ENCODE data around the gene STX2.

GRCh38 chr12:130830246-130830551, 8.9 kb downstream of the STX2 start:
- TF ChIP-seq, protein P1, sequence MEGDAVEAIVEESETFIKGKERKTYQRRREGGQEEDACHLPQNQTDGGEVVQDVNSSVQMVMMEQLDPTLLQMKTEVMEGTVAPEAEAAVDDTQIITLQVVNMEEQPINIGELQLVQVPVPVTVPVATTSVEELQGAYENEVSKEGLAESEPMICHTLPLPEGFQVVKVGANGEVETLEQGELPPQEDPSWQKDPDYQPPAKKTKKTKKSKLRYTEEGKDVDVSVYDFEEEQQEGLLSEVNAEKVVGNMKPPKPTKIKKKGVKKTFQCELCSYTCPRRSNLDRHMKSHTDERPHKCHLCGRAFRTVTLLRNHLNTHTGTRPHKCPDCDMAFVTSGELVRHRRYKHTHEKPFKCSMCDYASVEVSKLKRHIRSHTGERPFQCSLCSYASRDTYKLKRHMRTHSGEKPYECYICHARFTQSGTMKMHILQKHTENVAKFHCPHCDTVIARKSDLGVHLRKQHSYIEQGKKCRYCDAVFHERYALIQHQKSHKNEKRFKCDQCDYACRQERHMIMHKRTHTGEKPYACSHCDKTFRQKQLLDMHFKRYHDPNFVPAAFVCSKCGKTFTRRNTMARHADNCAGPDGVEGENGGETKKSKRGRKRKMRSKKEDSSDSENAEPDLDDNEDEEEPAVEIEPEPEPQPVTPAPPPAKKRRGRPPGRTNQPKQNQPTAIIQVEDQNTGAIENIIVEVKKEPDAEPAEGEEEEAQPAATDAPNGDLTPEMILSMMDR (IDR thresholded peaks at IDR 0.05; ENCODE audit: poor library complexity, severe bottlenecking), result no peak
- TF ChIP-seq EP300 (conservative IDR thresholded peaks at IDR 0.05; ENCODE audit: poor library complexity, severe bottlenecking) (no peak), MXI1 (conservative IDR thresholded peaks at IDR 0.05; ENCODE audit: poor library complexity, severe bottlenecking) (no peak), EZH2 (IDR thresholded peaks at IDR 0.05; ENCODE audit: borderline replicate concordance, insufficient read depth, low read length, poor library complexity, severe bottlenecking) (no peak), POLR2AphosphoS5 (IDR thresholded peaks at IDR 0.05) (no peak), REST (IDR thresholded peaks at IDR 0.05; ENCODE audit: borderline replicate concordance) (no peak), TAF1 (IDR thresholded peaks at IDR 0.05; ENCODE audit: low read depth) (no peak), SMC3 (conservative IDR thresholded peaks at IDR 0.05; ENCODE audit: poor library complexity) (no peak)
